ENCODE measurements around the gene OMP.
A peak's percentile ranks its signal among the peaks of the same experiment; 100 is the strongest.

OMP gene

GRCh38 chr11:77147036-77147315 lies 44.3 kb downstream of the OMP start:
- no peak for TF ChIP-seq POLR2A (IDR thresholded peaks at IDR 0.05; ENCODE audit: low read depth, low read length)
- no peak for TF ChIP-seq POLR2AphosphoS5 (IDR thresholded peaks at IDR 0.05; ENCODE audit: low read depth, low read length)
- TF ChIP-seq TAF1 (IDR thresholded peaks at IDR 0.05; ENCODE audit: low read depth, low read length) = no peak
- TF ChIP-seq SPI1 (IDR thresholded peaks at IDR 0.05; ENCODE audit: low read depth, low read length) = no peak
- TF ChIP-seq PAX5 (IDR thresholded peaks at IDR 0.05; ENCODE audit: insufficient read depth, low read length, severe bottlenecking) = no peak
- TF ChIP-seq POU2F2 (IDR thresholded peaks at IDR 0.05; ENCODE audit: low read depth, low read length) = no peak
- FAIRE-seq (no peak), DNase-seq (ENCODE audit: insufficient read length, low spot score) (no peak)

GRCh38 chr11:77147668-77148321 lies 45.2 kb downstream of the OMP start:
- TF ChIP-seq PAX5 (IDR thresholded peaks at IDR 0.05; ENCODE audit: insufficient read depth, low read length, severe bottlenecking) (no peak), POU2F2 (IDR thresholded peaks at IDR 0.05; ENCODE audit: low read depth, low read length) (no peak), POLR2A (IDR thresholded peaks at IDR 0.05; ENCODE audit: low read depth, low read length) (no peak), POLR2AphosphoS5 (IDR thresholded peaks at IDR 0.05; ENCODE audit: low read depth, low read length) (no peak), TAF1 (IDR thresholded peaks at IDR 0.05; ENCODE audit: low read depth, low read length) (no peak), SPI1 (IDR thresholded peaks at IDR 0.05; ENCODE audit: low read depth, low read length) (no peak)
- FAIRE-seq (no peak), DNase-seq (ENCODE audit: insufficient read length, low spot score) (peak; percentile 62)

- DNase-seq (ENCODE audit: insufficient read length, low spot score) (no peak), FAIRE-seq (no peak)
- TF ChIP-seq TAF1 (IDR thresholded peaks at IDR 0.05; ENCODE audit: low read depth, low read length) (no peak), SPI1 (IDR thresholded peaks at IDR 0.05; ENCODE audit: low read depth, low read length) (no peak), POU2F2 (IDR thresholded peaks at IDR 0.05; ENCODE audit: low read depth, low read length) (no peak), PAX5 (IDR thresholded peaks at IDR 0.05; ENCODE audit: insufficient read depth, low read length, severe bottlenecking) (no peak), POLR2A (IDR thresholded peaks at IDR 0.05; ENCODE audit: low read depth, low read length) (no peak), POLR2AphosphoS5 (IDR thresholded peaks at IDR 0.05; ENCODE audit: low read depth, low read length) (no peak)
These were observed 46.5 kb downstream of the OMP start for GRCh38 chr11:77148963-77149715.

GRCh38 chr11:77149716-77150392 lies 47.2 kb downstream of the OMP start:
- no peak for FAIRE-seq
- TF ChIP-seq TAF1 (IDR thresholded peaks at IDR 0.05; ENCODE audit: low read depth, low read length) (no peak), POLR2A (IDR thresholded peaks at IDR 0.05; ENCODE audit: low read depth, low read length) (no peak), SPI1 (IDR thresholded peaks at IDR 0.05; ENCODE audit: low read depth, low read length) (no peak)

GRCh38 chr11:77150836-77151235 lies 48.2 kb downstream of the OMP start:
- no peak for FAIRE-seq
- TF ChIP-seq PAX5 (IDR thresholded peaks at IDR 0.05; ENCODE audit: insufficient read depth, low read length, severe bottlenecking) (no peak), TAF1 (IDR thresholded peaks at IDR 0.05; ENCODE audit: low read depth, low read length) (no peak), POU2F2 (IDR thresholded peaks at IDR 0.05; ENCODE audit: low read depth, low read length) (no peak), SPI1 (IDR thresholded peaks at IDR 0.05; ENCODE audit: low read depth, low read length) (no peak), POLR2A (IDR thresholded peaks at IDR 0.05; ENCODE audit: low read depth, low read length) (no peak), POLR2AphosphoS5 (IDR thresholded peaks at IDR 0.05; ENCODE audit: low read depth, low read length) (no peak)

More at GRCh38 chr11:77149716-77150392, 47.2 kb downstream of the OMP start:
- DNase-seq (ENCODE audit: insufficient read length, low spot score) = no peak

GRCh38 chr11:77151804-77152509 lies 49.3 kb downstream of the OMP start:
- DNase-seq (ENCODE audit: insufficient read length, low spot score) (no peak), FAIRE-seq (peak; percentile 86)
- TF ChIP-seq SPI1 (IDR thresholded peaks at IDR 0.05; ENCODE audit: low read depth, low read length) = no peak
- no peak for TF ChIP-seq POU2F2 (IDR thresholded peaks at IDR 0.05; ENCODE audit: low read depth, low read length)
- no peak for TF ChIP-seq POLR2A (IDR thresholded peaks at IDR 0.05; ENCODE audit: low read depth, low read length)
- TF ChIP-seq TAF1 (IDR thresholded peaks at IDR 0.05; ENCODE audit: low read depth, low read length) = no peak
- no peak for TF ChIP-seq POLR2AphosphoS5 (IDR thresholded peaks at IDR 0.05; ENCODE audit: low read depth, low read length)
- no peak for TF ChIP-seq PAX5 (IDR thresholded peaks at IDR 0.05; ENCODE audit: insufficient read depth, low read length, severe bottlenecking)

More at GRCh38 chr11:77150836-77151235, 48.2 kb downstream of the OMP start:
- DNase-seq (ENCODE audit: insufficient read length, low spot score) = no peak

DNA sequence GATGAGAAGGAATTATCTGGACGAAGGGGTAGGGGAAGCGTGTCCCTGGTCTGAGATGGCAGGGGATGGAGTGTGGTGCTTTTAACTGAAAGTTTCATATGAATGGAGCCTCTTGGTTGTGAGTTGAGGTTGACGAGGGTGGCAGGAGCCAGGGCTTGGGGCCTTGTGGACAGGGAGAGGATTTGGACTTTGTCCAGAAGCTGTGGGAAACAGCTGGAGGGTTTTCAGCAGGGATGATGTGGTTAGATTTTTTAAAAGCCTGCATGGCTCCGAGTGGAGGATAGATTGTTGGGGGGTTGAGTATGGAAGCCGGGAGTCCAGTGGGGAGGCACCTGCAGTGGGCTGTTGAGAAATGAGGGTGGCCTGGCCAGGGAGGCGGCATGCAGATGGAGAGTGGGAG lies 50.2 kb downstream of the OMP start:
- FAIRE-seq = no peak
- TF ChIP-seq PAX5 (IDR thresholded peaks at IDR 0.05; ENCODE audit: insufficient read depth, low read length, severe bottlenecking) = no peak
- TF ChIP-seq POLR2A (IDR thresholded peaks at IDR 0.05; ENCODE audit: low read depth, low read length) = no peak
- no peak for TF ChIP-seq POLR2AphosphoS5 (IDR thresholded peaks at IDR 0.05; ENCODE audit: low read depth, low read length)
- no peak for TF ChIP-seq SPI1 (IDR thresholded peaks at IDR 0.05; ENCODE audit: low read depth, low read length)
- no peak for DNase-seq (ENCODE audit: insufficient read length, low spot score)

Data from GM12891 (cell line).